ENCODE data around the gene ETS2. TPM values are rescaled to one million over a fixed set of nuclear protein-coding genes. Genes with fewer than 3 reads are reported as not detected.

ETS2 gene
- total and polyA plus RNA-seq, 2 of the 8 experiments (the other 6 are each of a cell fraction or from before 2014, with no cell fraction given) = 11.0 to 45.1 TPM

DNA sequence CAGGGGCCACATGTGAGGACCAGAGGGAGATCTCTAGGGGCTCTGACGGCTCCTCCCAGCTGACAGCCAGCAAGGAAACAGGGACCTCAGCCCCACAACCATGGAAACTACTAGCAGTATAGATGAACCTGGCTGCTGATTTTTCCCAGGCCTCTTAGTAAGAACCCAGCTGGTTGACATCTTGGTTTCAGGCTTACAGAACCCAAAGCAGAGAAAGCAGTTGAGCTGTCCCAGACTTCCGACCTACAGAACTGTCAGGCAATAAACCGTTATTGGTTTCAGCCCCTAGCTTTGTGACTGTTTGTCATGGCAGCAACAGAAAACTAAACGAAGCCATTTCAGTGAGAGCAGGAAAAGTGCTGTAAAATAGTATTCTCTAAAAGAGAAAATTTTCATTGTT lies 36.4 kb downstream of the ETS2 start:
- DNase-seq (ENCODE audit: low read depth in 1 of 2, low spot score in 2 of 2) (no peak), FAIRE-seq (no peak)
- Histone ChIP-seq H2BK15ac (ENCODE audit: low read length) (no peak overlapping the region), H4K20me1 (replicated peaks in 1 of 2; ENCODE audit: control insufficient read depth in 1 of 2, insufficient read depth in 2 of 2, low read length in 2 of 2) (no peaks in the 10 kb centered on the region), H3K79me1 (ENCODE audit: low read depth, low read length) (no peaks in the 10 kb centered on the region), H2AFZ (ENCODE audit: low read length) (no peak overlapping the region), H3K4me2 (ENCODE audit: insufficient read depth in 1 of 2, low read depth in 2 of 2, low read length in 2 of 2) (no peak overlapping the region), H2BK20ac (ENCODE audit: low read length) (no peak overlapping the region), H4K5ac (ENCODE audit: insufficient read length, low read depth, low read length) (no peak overlapping the region), H2BK12ac (ENCODE audit: low read depth, low read length) (no peak overlapping the region), H2BK5ac (ENCODE audit: low read depth, low read length) (no peak overlapping the region), H4K91ac (replicated peaks; ENCODE audit: insufficient read length, low read length) (no peak overlapping the region), H4K8ac (ENCODE audit: extremely low read depth, insufficient read depth, low read length) (no peak overlapping the region), H3K27me3 (replicated peaks in 1 of 4; ENCODE audit: control insufficient read depth in 3 of 4, extremely low read depth in 1 of 4, insufficient read depth in 3 of 4, low read length in 3 of 4) (no peaks in the 10 kb centered on the region), H3K14ac (ENCODE audit: insufficient read length) (no peak overlapping the region), H3K23ac (ENCODE audit: insufficient read length) (no peak overlapping the region), H3K18ac (ENCODE audit: extremely low read depth, low read length) (no peak overlapping the region), H3K4me3 (ENCODE audit: extremely low read depth in 1 of 4, insufficient read depth in 2 of 4, low read depth in 3 of 4, low read length in 4 of 4) (no peak overlapping the region), H3K9ac (replicated peaks in 1 of 4; ENCODE audit: extremely low read depth in 1 of 4, low read depth in 3 of 4, low read length in 3 of 4) (no peak overlapping the region), H3K4ac (replicated peaks; ENCODE audit: insufficient read length, low read depth, low read length) (no peak overlapping the region), H3K9me3 (ENCODE audit: insufficient read depth in 2 of 2, low read depth in 1 of 2, low read length in 1 of 2) (no peaks in the 10 kb centered on the region), H2BK120ac (replicated peaks; ENCODE audit: low read depth, low read length) (no peak overlapping the region), H3K4me1 (replicated peaks in 1 of 4; ENCODE audit: control insufficient read depth in 3 of 4, insufficient read depth in 4 of 4, low read length in 3 of 4) (no peaks in the 10 kb centered on the region), H3K56ac (replicated peaks; ENCODE audit: insufficient read length, low read depth, low read length) (no peak overlapping the region), H2AK5ac (ENCODE audit: low read depth, low read length) (no peak overlapping the region), H3K36me3 (ENCODE audit: control insufficient read depth in 2 of 4, insufficient read depth in 4 of 4, low read length in 3 of 4) (no peaks in the 10 kb centered on the region), H3K23me2 (ENCODE audit: low read depth, low read length) (no peaks in the 10 kb centered on the region), H3K79me2 (ENCODE audit: control insufficient read depth in 1 of 2, insufficient read depth in 2 of 2, low read length in 2 of 2) (no peaks in the 10 kb centered on the region), H3K27ac (ENCODE audit: low read depth, low read length) (no peak overlapping the region)
- POLR2A ChIA-PET (ENCODE audit: partially characterized antibody) = no interaction called here
- CTCF ChIA-PET (ENCODE audit: partially characterized antibody) = no interaction called here
- 92% methylated on average over 4 of the region's 4 CpGs; no CpG with 5 or more reads in 1 of the 2 experiments for WGBS, 2 experiments (ENCODE audit: extremely low coverage in 1 of 2, insufficient coverage in 1 of 2, insufficient read length in 1 of 2, insufficient replicate concordance in 2 of 2, low coverage in 1 of 2, low lambda C conversion rate in 2 of 2, missing lambda C conversion rate in 1 of 2)
- TF ChIP-seq CBX5 (IDR thresholded peaks at IDR 0.05; ENCODE audit: low read depth, low read length) = no peak
- no peak for TF ChIP-seq TEAD4 (IDR thresholded peaks at IDR 0.05; ENCODE audit: low read depth, low read length)
- TF ChIP-seq RAD21 (IDR thresholded peaks at IDR 0.05 in 1 of 2, conservative IDR thresholded peaks at IDR 0.05 in 1 of 2; ENCODE audit: low read depth in 2 of 2, low read length in 2 of 2) = no peak
- no peak for TF ChIP-seq CHD1 (IDR thresholded peaks at IDR 0.05; ENCODE audit: low read depth, low read length)
- no peak for TF ChIP-seq TAF7 (optimal IDR thresholded peaks at IDR 0.05; ENCODE audit: borderline replicate concordance, low read depth, low read length)
- no peak for TF ChIP-seq NANOG (IDR thresholded peaks at IDR 0.05; ENCODE audit: insufficient read depth, low read depth, low read length, poor library complexity, severe bottlenecking)
- TF ChIP-seq SIN3A (conservative IDR thresholded peaks at IDR 0.05 in 1 of 2, IDR thresholded peaks at IDR 0.05 in 1 of 2; ENCODE audit: low read depth in 1 of 2, low read length in 2 of 2) = no peak
- TF ChIP-seq SP4 (IDR thresholded peaks at IDR 0.05; ENCODE audit: low read length) = no peak
- TF ChIP-seq EZH2 (IDR thresholded peaks at IDR 0.05; ENCODE audit: low read depth, low read length, severe bottlenecking) = no peak
- TF ChIP-seq TBP (IDR thresholded peaks at IDR 0.05; ENCODE audit: low read depth, low read length) = no peak
